ENCODE measurements around the gene MVB12B.

Gene MVB12B

GRCh38 chr9:126510564-126510963 is 183.9 kb downstream of the MVB12B start:
- no peak for DNase-seq

GRCh38 chr9:126511411-126511810 is 184.8 kb downstream of the MVB12B start:
- no peak for DNase-seq

- DNase-seq = no peak
Measured at GRCh38 chr9:126513159-126514036, 186.8 kb downstream of the MVB12B start.

GRCh38 chr9:126514037-126514821 is 187.6 kb downstream of the MVB12B start:
- peak; percentile 35 for DNase-seq

GRCh38 chr9:126515001-126515872 is 188.6 kb downstream of the MVB12B start:
- DNase-seq = no peak

GRCh38 chr9:126515873-126516505 is 189.4 kb downstream of the MVB12B start:
- no peak for DNase-seq

- no peak for DNase-seq
Measured at GRCh38 chr9:126516561-126516935, 189.9 kb downstream of the MVB12B start.

GRCh38 chr9:126516936-126517832 is 190.6 kb downstream of the MVB12B start:
- peak; percentile 30 for DNase-seq

- DNase-seq = no peak
Measured at GRCh38 chr9:126517833-126518356, 191.3 kb downstream of the MVB12B start.

- no peak for DNase-seq
Measured at GRCh38 chr9:126518763-126519162, 192.1 kb downstream of the MVB12B start.

- no peak for DNase-seq
Measured at GRCh38 chr9:126519660-126520420, 193.2 kb downstream of the MVB12B start.

GRCh38 chr9:126520453-126520852 is 193.8 kb downstream of the MVB12B start:
- DNase-seq = no peak

GRCh38 chr9:126521089-126521488 is 194.5 kb downstream of the MVB12B start:
- DNase-seq = no peak

- DNase-seq = no peak
Measured at GRCh38 chr9:126521551-126521950, 194.9 kb downstream of the MVB12B start.

- no peak for DNase-seq
Measured at GRCh38 chr9:126521976-126522590, 195.5 kb downstream of the MVB12B start.

GRCh38 chr9:126522612-126523356 is 196.2 kb downstream of the MVB12B start:
- DNase-seq = no peak

GRCh38 chr9:126523611-126524111 is 197.0 kb downstream of the MVB12B start:
- DNase-seq = no peak

GRCh38 chr9:126524353-126525077 is 197.9 kb downstream of the MVB12B start:
- no peak for DNase-seq
